NCI-H2081 (cell line): ENCODE measurements around the gene USP17L30.
"Not testable (repeated sequence)": the region's sequence is repeated elsewhere in the genome, so short reads cannot be mapped to it uniquely, and the experiment has no call there.

ENCODE experiments used
- DNase-seq, 2 experiments: peaks; one replicate each; lab custom pipeline; 2025; lab: John Stamatoyannopoulos, UW

Gene USP17L30, protein sequence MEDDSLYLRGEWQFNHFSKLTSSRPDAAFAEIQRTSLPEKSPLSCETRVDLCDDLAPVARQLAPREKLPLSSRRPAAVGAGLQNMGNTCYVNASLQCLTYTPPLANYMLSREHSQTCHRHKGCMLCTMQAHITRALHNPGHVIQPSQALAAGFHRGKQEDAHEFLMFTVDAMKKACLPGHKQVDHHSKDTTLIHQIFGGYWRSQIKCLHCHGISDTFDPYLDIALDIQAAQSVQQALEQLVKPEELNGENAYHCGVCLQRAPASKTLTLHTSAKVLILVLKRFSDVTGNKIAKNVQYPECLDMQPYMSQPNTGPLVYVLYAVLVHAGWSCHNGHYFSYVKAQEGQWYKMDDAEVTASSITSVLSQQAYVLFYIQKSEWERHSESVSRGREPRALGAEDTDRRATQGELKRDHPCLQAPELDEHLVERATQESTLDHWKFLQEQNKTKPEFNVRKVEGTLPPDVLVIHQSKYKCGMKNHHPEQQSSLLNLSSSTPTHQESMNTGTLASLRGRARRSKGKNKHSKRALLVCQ

DNA sequence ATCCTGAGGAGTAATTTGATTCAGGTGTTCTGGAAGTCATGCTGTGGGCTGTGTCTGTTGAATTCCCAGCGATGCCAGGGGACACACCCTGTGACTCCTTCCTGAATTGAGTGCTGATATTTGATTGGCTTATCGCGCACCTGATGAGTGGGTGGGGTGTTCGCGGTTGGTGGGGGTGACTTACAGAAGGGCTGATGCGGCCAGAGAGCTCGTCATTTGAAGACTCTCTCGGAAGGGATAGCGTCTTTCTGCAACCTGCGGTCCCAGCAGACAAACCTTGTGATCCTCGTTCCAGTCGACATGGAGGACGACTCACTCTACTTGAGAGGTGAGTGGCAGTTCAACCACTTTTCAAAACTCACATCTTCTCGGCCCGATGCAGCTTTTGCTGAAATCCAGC is at the start of gene USP17L30:
USP17L30 (plus strand) TSS at position 301 of the 400 bp plus-strand sequence; CDS start at position 301, 0 bp downstream.
- not testable (repeated sequence) for DNase-seq

DNA sequence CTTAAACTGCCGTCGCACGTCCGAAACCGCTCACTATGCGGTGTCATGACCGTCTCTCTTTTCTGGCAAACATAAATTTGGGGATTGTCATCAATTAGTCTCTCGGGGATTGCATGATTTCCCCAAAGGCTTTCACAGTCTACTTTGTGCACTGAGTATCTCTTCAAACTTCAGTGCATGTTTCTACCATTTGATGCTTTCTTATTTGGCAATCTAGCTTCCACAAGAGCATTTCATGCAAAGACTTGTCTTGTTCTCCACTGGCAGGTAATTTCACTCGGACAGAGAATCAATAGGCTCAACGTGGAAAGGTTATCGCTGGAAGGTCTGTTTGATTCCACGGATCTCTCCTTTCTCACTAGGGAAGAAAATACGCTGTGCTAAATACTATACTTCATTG is 38.7 kb upstream of the USP17L30 start:
- DNase-seq, result not testable (repeated sequence)

DNA sequence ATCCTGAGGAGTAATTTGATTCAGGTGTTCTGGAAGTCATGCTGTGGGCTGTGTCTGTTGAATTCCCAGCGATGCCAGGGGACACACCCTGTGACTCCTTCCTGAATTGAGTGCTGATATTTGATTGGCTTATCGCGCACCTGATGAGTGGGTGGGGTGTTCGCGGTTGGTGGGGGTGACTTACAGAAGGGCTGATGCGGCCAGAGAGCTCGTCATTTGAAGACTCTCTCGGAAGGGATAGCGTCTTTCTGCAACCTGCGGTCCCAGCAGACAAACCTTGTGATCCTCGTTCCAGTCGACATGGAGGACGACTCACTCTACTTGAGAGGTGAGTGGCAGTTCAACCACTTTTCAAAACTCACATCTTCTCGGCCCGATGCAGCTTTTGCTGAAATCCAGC is 38.1 kb upstream of the USP17L30 start, which contains the start of gene USP17L24:
USP17L24 (plus strand) TSS at position 301 of the 400 bp plus-strand sequence; CDS start at position 301, 0 bp downstream.
- DNase-seq, result not testable (repeated sequence)

DNA sequence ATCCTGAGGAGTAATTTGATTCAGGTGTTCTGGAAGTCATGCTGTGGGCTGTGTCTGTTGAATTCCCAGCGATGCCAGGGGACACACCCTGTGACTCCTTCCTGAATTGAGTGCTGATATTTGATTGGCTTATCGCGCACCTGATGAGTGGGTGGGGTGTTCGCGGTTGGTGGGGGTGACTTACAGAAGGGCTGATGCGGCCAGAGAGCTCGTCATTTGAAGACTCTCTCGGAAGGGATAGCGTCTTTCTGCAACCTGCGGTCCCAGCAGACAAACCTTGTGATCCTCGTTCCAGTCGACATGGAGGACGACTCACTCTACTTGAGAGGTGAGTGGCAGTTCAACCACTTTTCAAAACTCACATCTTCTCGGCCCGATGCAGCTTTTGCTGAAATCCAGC is 33.3 kb upstream of the USP17L30 start, which contains the start of gene USP17L25:
USP17L25 (plus strand) TSS at position 301 of the 400 bp plus-strand sequence; CDS start at position 301, 0 bp downstream.
- DNase-seq, result not testable (repeated sequence)

DNA sequence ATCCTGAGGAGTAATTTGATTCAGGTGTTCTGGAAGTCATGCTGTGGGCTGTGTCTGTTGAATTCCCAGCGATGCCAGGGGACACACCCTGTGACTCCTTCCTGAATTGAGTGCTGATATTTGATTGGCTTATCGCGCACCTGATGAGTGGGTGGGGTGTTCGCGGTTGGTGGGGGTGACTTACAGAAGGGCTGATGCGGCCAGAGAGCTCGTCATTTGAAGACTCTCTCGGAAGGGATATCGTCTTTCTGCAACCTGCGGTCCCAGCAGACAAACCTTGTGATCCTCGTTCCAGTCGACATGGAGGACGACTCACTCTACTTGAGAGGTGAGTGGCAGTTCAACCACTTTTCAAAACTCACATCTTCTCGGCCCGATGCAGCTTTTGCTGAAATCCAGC is 28.6 kb upstream of the USP17L30 start, which contains the start of gene USP17L26:
USP17L26 (plus strand) TSS at position 301 of the 400 bp plus-strand sequence; CDS start at position 301, 0 bp downstream.
- not testable (repeated sequence) for DNase-seq

DNA sequence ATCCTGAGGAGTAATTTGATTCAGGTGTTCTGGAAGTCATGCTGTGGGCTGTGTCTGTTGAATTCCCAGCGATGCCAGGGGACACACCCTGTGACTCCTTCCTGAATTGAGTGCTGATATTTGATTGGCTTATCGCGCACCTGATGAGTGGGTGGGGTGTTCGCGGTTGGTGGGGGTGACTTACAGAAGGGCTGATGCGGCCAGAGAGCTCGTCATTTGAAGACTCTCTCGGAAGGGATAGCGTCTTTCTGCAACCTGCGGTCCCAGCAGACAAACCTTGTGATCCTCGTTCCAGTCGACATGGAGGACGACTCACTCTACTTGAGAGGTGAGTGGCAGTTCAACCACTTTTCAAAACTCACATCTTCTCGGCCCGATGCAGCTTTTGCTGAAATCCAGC is 23.8 kb upstream of the USP17L30 start, which contains the start of gene USP17L5:
USP17L5 (plus strand) TSS at position 301 of the 400 bp plus-strand sequence; CDS start at position 301, 0 bp downstream.
- not testable (repeated sequence) for DNase-seq

DNA sequence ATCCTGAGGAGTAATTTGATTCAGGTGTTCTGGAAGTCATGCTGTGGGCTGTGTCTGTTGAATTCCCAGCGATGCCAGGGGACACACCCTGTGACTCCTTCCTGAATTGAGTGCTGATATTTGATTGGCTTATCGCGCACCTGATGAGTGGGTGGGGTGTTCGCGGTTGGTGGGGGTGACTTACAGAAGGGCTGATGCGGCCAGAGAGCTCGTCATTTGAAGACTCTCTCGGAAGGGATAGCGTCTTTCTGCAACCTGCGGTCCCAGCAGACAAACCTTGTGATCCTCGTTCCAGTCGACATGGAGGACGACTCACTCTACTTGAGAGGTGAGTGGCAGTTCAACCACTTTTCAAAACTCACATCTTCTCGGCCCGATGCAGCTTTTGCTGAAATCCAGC is 19.1 kb upstream of the USP17L30 start, which contains the start of gene USP17L27:
USP17L27 (plus strand) TSS at position 301 of the 400 bp plus-strand sequence; CDS start at position 301, 0 bp downstream.
- not testable (repeated sequence) for DNase-seq

DNA sequence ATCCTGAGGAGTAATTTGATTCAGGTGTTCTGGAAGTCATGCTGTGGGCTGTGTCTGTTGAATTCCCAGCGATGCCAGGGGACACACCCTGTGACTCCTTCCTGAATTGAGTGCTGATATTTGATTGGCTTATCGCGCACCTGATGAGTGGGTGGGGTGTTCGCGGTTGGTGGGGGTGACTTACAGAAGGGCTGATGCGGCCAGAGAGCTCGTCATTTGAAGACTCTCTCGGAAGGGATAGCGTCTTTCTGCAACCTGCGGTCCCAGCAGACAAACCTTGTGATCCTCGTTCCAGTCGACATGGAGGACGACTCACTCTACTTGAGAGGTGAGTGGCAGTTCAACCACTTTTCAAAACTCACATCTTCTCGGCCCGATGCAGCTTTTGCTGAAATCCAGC is 14.3 kb upstream of the USP17L30 start, which contains the start of gene USP17L28:
USP17L28 (plus strand) TSS at position 301 of the 400 bp plus-strand sequence; CDS start at position 301, 0 bp downstream.
- DNase-seq, result not testable (repeated sequence)

DNA sequence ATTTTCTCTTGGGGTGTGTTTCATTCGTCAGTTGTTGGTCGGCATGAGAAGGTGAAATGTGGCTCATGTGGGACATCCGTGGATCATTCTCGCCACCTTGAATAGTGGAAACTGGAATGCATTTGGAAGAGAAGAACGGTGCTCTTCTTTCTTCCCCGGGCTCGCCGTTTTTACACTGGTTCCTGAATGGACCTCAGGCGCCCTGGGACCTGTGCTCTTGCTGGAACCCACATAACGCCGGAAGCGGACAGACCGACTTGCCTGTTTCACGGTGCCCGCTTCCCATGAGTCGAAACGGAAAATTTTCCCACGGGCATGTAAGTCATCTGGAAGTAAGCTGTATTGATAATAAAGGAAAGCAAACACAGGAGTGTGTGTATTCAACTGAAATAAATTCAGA is 12.1 kb upstream of the USP17L30 start:
- not testable (repeated sequence) for DNase-seq

DNA sequence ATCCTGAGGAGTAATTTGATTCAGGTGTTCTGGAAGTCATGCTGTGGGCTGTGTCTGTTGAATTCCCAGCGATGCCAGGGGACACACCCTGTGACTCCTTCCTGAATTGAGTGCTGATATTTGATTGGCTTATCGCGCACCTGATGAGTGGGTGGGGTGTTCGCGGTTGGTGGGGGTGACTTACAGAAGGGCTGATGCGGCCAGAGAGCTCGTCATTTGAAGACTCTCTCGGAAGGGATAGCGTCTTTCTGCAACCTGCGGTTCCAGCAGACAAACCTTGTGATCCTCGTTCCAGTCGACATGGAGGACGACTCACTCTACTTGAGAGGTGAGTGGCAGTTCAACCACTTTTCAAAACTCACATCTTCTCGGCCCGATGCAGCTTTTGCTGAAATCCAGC is 9.6 kb upstream of the USP17L30 start, which contains the start of gene USP17L29:
USP17L29 (plus strand) TSS at position 301 of the 400 bp plus-strand sequence; CDS start at position 301, 0 bp downstream.
- not testable (repeated sequence) for DNase-seq

DNA sequence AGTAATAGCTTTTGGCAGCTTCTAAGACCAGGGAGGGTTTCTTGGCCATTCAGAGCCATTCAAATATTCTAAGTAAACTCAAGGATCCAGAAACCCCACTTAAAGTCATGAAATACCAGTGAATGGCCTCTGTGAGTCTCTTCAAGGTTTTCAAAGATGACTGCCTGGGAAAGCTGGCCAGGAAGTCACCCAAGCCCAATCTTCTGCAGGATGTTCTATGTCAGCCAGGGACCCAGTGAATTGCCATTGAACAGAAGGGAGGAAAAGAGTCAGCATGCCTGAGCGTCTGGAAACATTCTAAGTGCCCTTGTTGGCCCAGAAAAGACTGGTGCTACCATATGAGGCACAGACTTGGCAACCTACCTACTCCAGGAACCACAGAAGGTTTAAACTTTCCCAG is 17.0 kb downstream of the USP17L30 start:
- not testable (repeated sequence) for DNase-seq

DNA sequence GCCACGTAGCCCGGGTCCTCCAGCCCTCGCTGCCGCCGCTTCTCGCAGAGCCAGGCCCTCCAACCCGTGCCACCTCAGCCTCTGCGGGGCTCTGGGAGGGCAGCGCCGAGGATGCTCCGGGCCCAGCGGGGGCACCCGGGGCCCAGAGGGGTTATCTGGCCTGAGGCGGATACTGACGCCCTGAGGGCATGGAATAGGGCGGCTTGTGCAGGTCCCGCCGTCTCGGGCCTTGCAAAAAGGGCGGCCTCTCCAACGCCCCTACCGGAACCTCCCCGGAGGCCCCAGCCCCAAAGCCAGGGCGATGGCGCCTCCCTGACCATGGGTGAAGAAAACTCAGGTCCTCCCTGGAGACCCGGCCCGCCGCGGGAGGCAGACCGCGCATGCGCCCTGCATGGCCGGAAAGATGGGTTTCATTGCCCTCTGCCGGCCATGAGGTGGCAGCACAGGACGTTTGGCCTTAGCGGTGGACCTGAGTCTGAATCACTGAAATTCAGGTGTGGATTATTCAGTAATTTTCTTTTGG is 18.1 kb downstream of the USP17L30 start:
- DNase-seq, result not testable (repeated sequence)

DNA sequence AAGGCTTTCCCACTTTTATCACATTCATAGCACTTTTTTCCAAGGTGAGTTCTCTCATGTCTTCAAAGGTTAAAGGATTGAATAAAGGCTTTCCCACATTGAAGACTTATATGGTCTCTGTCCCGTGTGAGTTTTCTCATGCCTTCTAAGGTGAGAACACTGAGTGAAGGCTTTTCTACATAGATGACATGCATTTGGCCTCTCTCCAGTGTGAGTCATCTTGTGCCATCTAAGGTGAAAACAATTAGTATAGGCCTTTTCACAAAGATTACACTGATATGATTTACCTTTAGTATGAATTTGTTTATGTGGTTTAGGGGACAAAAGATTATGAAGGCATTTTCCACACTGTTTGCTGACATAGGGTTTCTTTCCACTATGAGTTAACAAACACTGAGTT is 21.2 kb downstream of the USP17L30 start:
- no peak for DNase-seq

DNA sequence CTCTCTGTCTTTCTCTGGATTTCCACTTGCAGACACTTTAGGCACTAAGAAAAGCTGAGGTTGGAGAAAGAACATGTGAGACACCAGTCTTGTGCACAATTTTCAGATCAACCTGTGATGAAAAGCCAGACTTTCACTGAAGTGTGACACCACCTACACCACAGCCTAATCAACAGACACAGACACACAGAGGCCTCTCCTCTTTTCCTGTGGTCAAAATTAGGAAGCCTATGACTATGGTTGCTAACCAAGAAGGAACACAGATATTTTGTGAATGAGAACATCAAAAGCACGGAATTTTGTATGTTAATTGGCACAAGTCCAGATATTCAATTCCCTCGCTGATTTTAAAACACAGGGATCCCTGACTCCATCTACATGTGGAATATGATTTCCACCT is 26.1 kb downstream of the USP17L30 start:
- not testable (repeated sequence) for DNase-seq

DNA sequence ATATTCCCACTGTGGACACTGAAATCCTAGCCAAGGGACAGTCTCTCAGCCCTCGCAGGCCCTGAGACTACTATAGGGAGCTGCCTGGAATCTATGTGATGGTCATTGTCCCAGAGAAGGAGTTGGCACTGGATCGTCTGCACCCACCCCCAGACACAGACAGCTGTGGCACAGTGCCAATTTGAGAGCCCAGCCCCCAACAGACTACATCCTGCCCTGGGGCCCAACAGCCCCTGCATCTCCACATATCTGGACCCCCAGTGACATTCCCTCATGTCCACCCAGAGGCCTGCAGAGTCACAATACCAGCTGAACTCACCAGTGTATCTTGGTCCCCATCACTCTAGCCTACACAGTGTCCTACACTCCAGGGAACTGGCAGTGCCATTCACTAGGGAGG is 42.8 kb downstream of the USP17L30 start:
- not testable (repeated sequence) for DNase-seq

DNA sequence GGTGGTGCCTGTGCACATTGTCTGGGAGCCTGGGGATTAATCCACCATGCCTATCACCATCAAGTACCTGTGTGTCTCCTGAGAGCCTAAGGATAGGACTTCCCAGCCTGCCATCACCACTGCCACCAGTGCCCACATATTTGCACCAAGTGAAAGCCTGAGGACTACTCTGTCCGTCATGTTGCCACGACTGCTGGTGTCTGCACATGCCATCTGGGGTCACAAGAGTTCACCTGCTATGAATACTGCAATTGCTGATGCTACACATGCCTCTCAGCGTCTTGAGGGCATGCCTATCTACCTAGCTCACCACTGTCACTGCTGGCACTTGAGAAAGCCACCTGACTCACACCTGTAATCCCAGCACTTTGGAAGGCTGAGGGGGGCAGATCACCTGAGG is 43.6 kb downstream of the USP17L30 start:
- not testable (repeated sequence) for DNase-seq

DNA sequence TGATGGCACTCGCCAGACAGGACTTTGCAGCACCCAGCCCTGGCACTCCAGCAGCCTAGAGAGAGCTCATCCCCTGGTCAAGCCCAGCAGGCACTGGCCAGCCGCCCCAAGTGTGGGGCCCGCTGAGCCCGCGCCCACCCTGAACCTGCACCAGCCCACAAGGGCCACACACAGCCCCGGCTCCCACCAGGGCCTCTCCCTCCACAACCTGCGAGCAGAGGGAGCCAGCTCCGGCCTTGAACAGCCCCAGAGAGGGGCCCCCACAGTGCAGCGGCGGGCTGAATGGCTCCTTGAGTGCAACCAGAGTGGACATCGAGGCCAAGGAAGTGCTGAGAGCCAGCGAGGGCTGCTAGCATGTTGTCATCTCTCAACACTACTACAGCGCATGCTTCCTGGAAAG is 46.9 kb downstream of the USP17L30 start:
- DNase-seq, result no peak
